Forelimb muscle (tissue), 1 donor: ENCODE measurements around the gene AGRN. TPM values are rescaled to one million over a fixed set of nuclear protein-coding genes. Genes with fewer than 3 reads are reported as not detected.

ENCODE experiments used
- DNase-seq: peaks from one replicate; pipeline ENCODE4 v3.0.0-alpha.2; 2013; ENCODE audit warnings: low read depth
- polyA plus RNA-seq: library from polyadenylated mRNA; unstranded; fragments of 120-200 nt; gene quantifications from one replicate; pipeline ENCODE4 v1.2.1, GENCODE V29; 2013; ENCODE audit not compliant: insufficient read length

The AGRN gene
- polyA plus RNA-seq, 1 donor: 37.5 TPM

GRCh38 chr1:1079408-1080121 lies 59.6 kb downstream of the AGRN start:
- DNase-seq: no peak

- DNase-seq: peak; percentile 46
Measured at GRCh38 chr1:1080122-1080757, 60.3 kb downstream of the AGRN start.

- no peak for DNase-seq
Measured at GRCh38 chr1:1080951-1081310, 61.0 kb downstream of the AGRN start.

- no peak for DNase-seq
Measured at GRCh38 chr1:1081311-1082238, 61.7 kb downstream of the AGRN start.

GRCh38 chr1:1082239-1082775 lies 62.4 kb downstream of the AGRN start:
- no peak for DNase-seq

GRCh38 chr1:1082776-1083415 lies 63.0 kb downstream of the AGRN start:
- no peak for DNase-seq

- DNase-seq: no peak
Measured at GRCh38 chr1:1083416-1084371, 63.8 kb downstream of the AGRN start.

- DNase-seq: no peak
Measured at GRCh38 chr1:1084372-1085170, 64.7 kb downstream of the AGRN start.

- no peak for DNase-seq
Measured at GRCh38 chr1:1085171-1085841, 65.4 kb downstream of the AGRN start.

GRCh38 chr1:1085911-1086841 lies 66.3 kb downstream of the AGRN start:
- DNase-seq: no peak

GRCh38 chr1:1086911-1087341 lies 67.0 kb downstream of the AGRN start:
- no peak for DNase-seq

- DNase-seq: no peak
Measured at GRCh38 chr1:1087351-1088028, 67.6 kb downstream of the AGRN start.

- no peak for DNase-seq
Measured at GRCh38 chr1:1088029-1088800, 68.3 kb downstream of the AGRN start.

- DNase-seq: no peak
Measured at GRCh38 chr1:1088801-1089680, 69.1 kb downstream of the AGRN start.

- DNase-seq: no peak
Measured at GRCh38 chr1:1089731-1090423, 70.0 kb downstream of the AGRN start.
